ENCODE measurements around the gene FAF1. TPM values are rescaled to one million over a fixed set of nuclear protein-coding genes. Genes with fewer than 3 reads are reported as not detected.
"Not testable (repeated sequence)": the region's sequence is repeated elsewhere in the genome, so short reads cannot be mapped to it uniquely, and the experiment has no call there.

Gene FAF1
- 57.9 TPM for polyA plus RNA-seq (2013, experiment 1 of 2)
- 62.6 TPM for polyA plus RNA-seq (2013, experiment 2 of 2)

DNA sequence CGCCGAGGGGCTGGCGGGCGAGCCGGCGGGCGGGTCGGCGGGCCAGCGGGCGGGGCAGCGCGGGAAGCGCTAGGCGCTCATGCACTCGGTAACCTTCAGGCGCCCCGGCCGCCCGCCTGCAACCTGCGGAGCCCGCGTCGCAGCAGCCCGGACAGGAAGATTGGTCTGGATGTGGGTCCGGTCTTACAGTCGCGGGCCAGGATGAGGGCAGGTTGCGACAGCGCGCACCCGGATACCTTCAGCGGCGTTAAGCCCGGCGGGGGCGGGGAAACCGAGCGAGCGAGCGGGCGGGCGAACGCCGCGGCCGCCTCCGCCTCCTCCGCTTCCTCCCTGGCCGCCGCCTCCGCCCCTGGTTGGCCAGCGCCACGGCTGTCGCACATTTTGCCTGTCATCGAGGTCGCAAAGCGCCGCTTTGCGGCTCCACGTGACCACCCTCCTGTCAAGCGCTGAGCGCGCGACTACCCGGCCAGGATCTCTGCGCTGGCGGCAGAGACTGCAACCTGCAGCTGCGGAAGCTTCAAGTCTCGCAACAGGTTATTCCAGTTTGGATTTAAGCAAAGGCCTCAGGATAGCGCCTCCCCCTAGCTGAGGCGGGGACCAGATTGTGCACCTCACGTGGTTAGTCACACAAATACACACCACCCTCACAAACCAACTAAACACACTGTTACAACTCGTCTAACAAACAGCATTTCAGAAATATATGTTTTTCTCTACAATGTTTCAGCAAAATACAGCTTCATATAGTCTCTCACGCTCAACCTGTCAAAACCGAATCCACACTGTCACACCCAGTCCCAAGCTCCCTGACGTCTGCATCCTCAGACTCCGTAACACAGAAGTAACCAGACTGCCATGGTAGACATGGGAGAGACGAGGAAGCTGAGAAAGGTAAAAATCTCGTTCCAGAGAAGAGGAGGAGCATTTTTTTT lies at the start of gene FAF1:
Gene FAF1, minus strand, starts transcription at position 355 of the 932 bp plus-strand sequence. CDS start 456 bp downstream, outside the sequence.
- Histone ChIP-seq H3K4me1 (ENCODE audit: insufficient read depth, low read length) (peaks cover 6% of the 10 kb centered on the region; the same call in 1 of the 2 replicates), H3K4me3 (ENCODE audit: low read length) (peak within 1 kb of the TSS; percentile 98), H3K9me3 (ENCODE audit: insufficient read depth, low read depth, low read length) (no peaks in the 10 kb centered on the region), H3K27ac (ENCODE audit: low read depth, low read length) (peak within 1 kb of the TSS; percentile 81; the same call in 1 of the 2 replicates), H3K36me3 (ENCODE audit: insufficient read depth, low read length) (no peaks in the 10 kb centered on the region; the same call in 1 of the 2 replicates), H3K9ac (ENCODE audit: low read depth, low read length) (peak within 1 kb of the TSS; percentile 83), H3K27me3 (ENCODE audit: insufficient read depth, low read length) (peaks cover 28% of the 10 kb centered on the region)
- under 1% methylated on average over 80 of the region's 80 CpGs for WGBS

DNA sequence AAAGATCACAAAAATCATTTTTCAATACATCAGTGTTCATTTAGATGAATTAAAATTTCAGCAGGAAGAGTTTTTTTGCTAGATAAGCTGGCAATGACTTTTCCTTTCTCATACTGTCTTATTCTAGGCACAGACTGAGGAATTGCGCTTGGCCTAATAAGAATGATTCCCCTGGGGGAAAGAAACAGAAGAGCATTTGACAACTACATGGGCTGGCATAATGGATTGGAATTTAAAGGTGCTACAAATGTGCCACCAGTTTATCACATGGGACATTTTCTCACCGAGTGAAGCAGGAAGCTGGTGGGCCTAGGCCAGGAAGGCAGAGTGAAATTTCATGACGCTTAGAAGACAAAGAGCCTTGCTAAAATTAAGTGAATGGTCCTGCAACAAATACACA lies 49.3 kb upstream of the FAF1 start:
- no peaks in the 10 kb centered on the region for H3K36me3 ChIP-seq (ENCODE audit: insufficient read depth, low read length)
- 82% methylated on average over 3 of the region's 3 CpGs for WGBS
- H3K9me3 ChIP-seq (ENCODE audit: insufficient read depth, low read depth, low read length): no peaks in the 10 kb centered on the region

DNA sequence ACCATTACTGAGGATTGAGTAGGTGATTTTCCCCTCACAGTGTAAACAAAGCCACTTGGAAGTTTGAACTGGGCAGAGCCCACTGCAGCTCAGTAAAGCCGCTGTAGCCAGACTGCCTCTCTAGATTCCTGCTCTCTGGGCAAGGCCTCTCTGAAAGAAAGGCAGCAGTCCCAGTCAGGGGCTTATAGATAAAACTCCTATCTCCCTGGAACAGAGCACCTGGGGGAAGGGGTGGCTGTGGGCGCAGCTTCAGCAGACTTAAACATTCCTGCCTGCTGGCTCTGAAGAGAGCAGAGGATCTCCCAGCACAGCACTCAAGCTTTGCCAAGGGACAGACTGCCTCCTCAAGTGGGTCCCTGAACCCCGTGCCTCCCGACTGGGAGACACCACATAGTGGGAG lies 45.5 kb upstream of the FAF1 start:
- H3K27me3 ChIP-seq (ENCODE audit: insufficient read depth, low read length); H3K36me3 ChIP-seq (ENCODE audit: insufficient read depth, low read length); H3K4me1 ChIP-seq (ENCODE audit: insufficient read depth, low read length); H3K9ac ChIP-seq (ENCODE audit: low read depth, low read length); H3K4me3 ChIP-seq (ENCODE audit: low read length); H3K9me3 ChIP-seq (ENCODE audit: insufficient read depth, low read depth, low read length); H3K27ac ChIP-seq (ENCODE audit: low read depth, low read length): not testable (repeated sequence)
- WGBS: 86% methylated on average over 4 of the region's 4 CpGs

More for the DNA sequence above, 49.3 kb upstream of the FAF1 start:
- no peak overlapping the region for H3K9ac ChIP-seq (ENCODE audit: low read depth, low read length)
- H3K4me3 ChIP-seq (ENCODE audit: low read length): no peak overlapping the region
- H3K4me1 ChIP-seq (ENCODE audit: insufficient read depth, low read length): no peaks in the 10 kb centered on the region
- no peaks in the 10 kb centered on the region for H3K27me3 ChIP-seq (ENCODE audit: insufficient read depth, low read length)
- H3K27ac ChIP-seq (ENCODE audit: low read depth, low read length): no peak overlapping the region

DNA sequence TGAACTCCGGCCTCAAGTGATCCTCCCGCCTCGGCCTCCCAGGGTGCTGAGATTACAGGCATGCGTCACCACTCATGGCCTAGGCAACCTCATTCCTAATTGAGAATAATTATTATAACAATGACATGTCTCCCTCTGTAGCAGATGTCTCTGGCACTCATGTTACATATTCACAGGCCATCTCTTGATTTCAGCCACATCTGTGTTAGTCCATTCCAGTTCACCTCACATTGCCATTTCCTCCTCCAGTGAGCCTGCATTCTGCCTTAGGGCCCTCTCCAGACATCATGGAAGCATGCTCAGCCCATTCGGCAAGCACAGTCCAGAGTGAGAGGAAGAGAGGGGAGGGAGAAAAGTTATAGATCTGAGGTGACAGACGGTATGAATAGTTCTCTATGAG lies 42.4 kb upstream of the FAF1 start:
- no peak overlapping the region for H3K9ac ChIP-seq (ENCODE audit: low read depth, low read length)
- no peak overlapping the region for H3K4me3 ChIP-seq (ENCODE audit: low read length)
- no peaks in the 10 kb centered on the region for H3K36me3 ChIP-seq (ENCODE audit: insufficient read depth, low read length)
- 92% methylated on average over 6 of the region's 6 CpGs for WGBS
- H3K9me3 ChIP-seq (ENCODE audit: insufficient read depth, low read depth, low read length): no peaks in the 10 kb centered on the region
- no peak overlapping the region for H3K27ac ChIP-seq (ENCODE audit: low read depth, low read length)
- no peaks in the 10 kb centered on the region for H3K4me1 ChIP-seq (ENCODE audit: insufficient read depth, low read length)
- no peaks in the 10 kb centered on the region for H3K27me3 ChIP-seq (ENCODE audit: insufficient read depth, low read length)

DNA sequence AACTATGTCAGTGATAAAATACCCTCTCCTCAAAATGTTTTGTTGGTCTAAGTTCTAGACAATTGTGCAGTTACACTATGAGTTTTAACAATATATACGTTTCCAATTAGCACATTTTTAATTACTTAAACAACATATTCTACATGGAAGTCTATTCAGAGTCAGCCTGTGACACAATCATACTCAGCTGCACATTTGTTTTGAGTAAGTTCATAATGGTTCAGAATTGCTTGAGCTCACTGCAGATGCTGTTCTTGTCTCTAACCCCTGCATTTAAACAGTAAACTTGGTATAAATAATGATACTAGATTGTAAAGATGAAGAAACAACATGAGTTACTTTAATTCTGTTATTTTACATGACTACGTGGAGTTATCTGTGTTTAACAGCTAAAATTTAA lies 40.6 kb upstream of the FAF1 start:
- no peak overlapping the region for H3K4me3 ChIP-seq (ENCODE audit: low read length)
- no peak overlapping the region for H3K27ac ChIP-seq (ENCODE audit: low read depth, low read length)
- WGBS: 75% methylated on average over 1 of the region's 2 CpGs

DNA sequence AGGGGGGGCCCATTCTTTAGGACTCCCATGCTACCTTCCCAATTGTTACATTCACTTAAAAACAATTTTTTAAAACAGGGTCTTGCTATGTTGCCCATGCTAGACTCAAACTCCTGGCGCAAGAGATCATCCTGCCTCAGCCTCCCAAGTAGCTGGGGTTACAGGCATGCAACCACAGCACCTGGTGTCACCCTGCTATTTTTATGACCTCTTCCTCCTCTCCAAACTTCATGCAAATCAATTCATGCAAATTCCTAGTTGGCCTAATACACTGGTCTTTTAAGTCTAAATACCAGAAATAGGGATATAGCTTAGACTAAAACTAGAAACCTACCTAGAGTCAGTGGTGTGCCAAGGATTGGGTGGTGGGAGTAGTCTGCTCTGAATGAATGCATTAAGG lies 40.1 kb upstream of the FAF1 start:
- Histone ChIP-seq H3K27me3 (ENCODE audit: insufficient read depth, low read length) (no peaks in the 10 kb centered on the region), H3K9ac (ENCODE audit: low read depth, low read length) (no peak overlapping the region), H3K4me3 (ENCODE audit: low read length) (no peak overlapping the region), H3K9me3 (ENCODE audit: insufficient read depth, low read depth, low read length) (no peaks in the 10 kb centered on the region), H3K4me1 (ENCODE audit: insufficient read depth, low read length) (no peaks in the 10 kb centered on the region), H3K27ac (ENCODE audit: low read depth, low read length) (no peak overlapping the region), H3K36me3 (ENCODE audit: insufficient read depth, low read length) (no peaks in the 10 kb centered on the region)
- WGBS: 91% methylated on average over 1 of the region's 1 CpG

More for the DNA sequence above, 40.6 kb upstream of the FAF1 start:
- Histone ChIP-seq H3K4me1 (ENCODE audit: insufficient read depth, low read length) (no peaks in the 10 kb centered on the region), H3K27me3 (ENCODE audit: insufficient read depth, low read length) (no peaks in the 10 kb centered on the region), H3K9me3 (ENCODE audit: insufficient read depth, low read depth, low read length) (no peaks in the 10 kb centered on the region), H3K36me3 (ENCODE audit: insufficient read depth, low read length) (no peaks in the 10 kb centered on the region), H3K9ac (ENCODE audit: low read depth, low read length) (no peak overlapping the region)

DNA sequence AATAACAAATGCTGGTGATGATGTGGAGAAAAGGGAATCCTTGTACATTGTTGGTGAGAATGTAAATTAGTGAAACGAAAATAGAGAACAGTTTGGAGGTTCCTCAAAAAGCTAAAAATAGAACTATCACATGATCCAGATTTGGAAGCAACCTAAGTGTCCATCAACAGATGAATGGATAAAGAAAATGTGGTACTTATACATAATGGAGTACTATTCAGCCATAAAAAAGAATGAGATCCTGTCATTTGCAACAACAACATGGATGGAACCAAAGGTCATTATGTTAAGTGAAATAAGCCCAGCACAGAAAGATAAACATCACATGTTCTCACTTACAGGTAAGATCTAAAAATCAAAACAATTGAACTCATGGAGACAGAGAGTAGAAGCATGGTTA lies 39.3 kb upstream of the FAF1 start:
- not testable (repeated sequence) for H3K4me1 ChIP-seq (ENCODE audit: insufficient read depth, low read length); H3K9me3 ChIP-seq (ENCODE audit: insufficient read depth, low read depth, low read length); H3K4me3 ChIP-seq (ENCODE audit: low read length); H3K9ac ChIP-seq (ENCODE audit: low read depth, low read length); H3K36me3 ChIP-seq (ENCODE audit: insufficient read depth, low read length); H3K27me3 ChIP-seq (ENCODE audit: insufficient read depth, low read length); H3K27ac ChIP-seq (ENCODE audit: low read depth, low read length)
- WGBS: 90% methylated on average over 1 of the region's 1 CpG

DNA sequence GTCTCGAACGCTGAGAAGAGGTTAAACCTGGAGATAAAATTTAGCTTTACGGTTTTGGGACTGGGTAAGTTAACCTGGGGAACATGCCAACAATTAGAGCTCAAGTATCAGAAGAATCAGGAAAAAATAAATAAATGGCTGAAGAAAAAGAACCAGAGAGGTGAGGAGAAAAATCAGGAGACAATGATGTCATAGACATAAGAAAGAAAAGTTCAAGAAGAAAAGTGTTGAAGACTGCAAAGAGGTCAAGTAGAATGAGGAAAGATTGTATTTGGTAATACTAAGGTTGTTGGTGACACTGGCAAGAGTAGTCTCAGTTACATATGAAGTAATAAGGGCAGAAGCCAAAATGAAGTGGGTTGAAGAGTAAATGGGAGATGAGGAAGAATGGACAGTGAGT lies 36.0 kb upstream of the FAF1 start:
- 92% methylated on average over 3 of the region's 3 CpGs for WGBS
- no peak overlapping the region for H3K27ac ChIP-seq (ENCODE audit: low read depth, low read length)
- H3K4me3 ChIP-seq (ENCODE audit: low read length): no peak overlapping the region
- H3K36me3 ChIP-seq (ENCODE audit: insufficient read depth, low read length): no peaks in the 10 kb centered on the region
- H3K9me3 ChIP-seq (ENCODE audit: insufficient read depth, low read depth, low read length): no peaks in the 10 kb centered on the region
- no peak overlapping the region for H3K9ac ChIP-seq (ENCODE audit: low read depth, low read length)
- no peaks in the 10 kb centered on the region for H3K4me1 ChIP-seq (ENCODE audit: insufficient read depth, low read length)
- no peaks in the 10 kb centered on the region for H3K27me3 ChIP-seq (ENCODE audit: insufficient read depth, low read length)

DNA sequence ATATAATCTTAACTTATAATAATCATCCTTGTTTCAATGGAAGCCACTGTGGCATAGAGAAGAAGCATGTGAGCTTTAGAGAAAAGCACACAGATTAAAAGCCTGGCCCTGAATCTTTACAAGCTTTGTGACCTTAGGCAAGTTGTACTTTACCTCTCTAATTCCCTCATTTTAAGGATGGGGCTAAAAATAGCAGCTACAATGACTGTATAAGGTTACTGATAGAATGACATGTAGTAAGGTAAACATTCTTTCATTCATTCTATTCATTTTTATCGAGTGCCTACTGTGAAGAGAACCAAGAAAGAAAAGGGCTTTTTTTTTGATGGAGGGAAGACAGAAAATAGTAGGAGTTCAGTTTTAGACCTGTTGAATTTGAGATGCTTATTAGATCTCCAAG lies 35.6 kb upstream of the FAF1 start:
- H3K9me3 ChIP-seq (ENCODE audit: insufficient read depth, low read depth, low read length): no peaks in the 10 kb centered on the region
- no peaks in the 10 kb centered on the region for H3K36me3 ChIP-seq (ENCODE audit: insufficient read depth, low read length)
- no peak overlapping the region for H3K4me3 ChIP-seq (ENCODE audit: low read length)
- H3K27ac ChIP-seq (ENCODE audit: low read depth, low read length): no peak overlapping the region
- no peaks in the 10 kb centered on the region for H3K4me1 ChIP-seq (ENCODE audit: insufficient read depth, low read length)
- WGBS: 92% methylated on average over 1 of the region's 1 CpG
- H3K27me3 ChIP-seq (ENCODE audit: insufficient read depth, low read length): no peaks in the 10 kb centered on the region
- no peak overlapping the region for H3K9ac ChIP-seq (ENCODE audit: low read depth, low read length)

DNA sequence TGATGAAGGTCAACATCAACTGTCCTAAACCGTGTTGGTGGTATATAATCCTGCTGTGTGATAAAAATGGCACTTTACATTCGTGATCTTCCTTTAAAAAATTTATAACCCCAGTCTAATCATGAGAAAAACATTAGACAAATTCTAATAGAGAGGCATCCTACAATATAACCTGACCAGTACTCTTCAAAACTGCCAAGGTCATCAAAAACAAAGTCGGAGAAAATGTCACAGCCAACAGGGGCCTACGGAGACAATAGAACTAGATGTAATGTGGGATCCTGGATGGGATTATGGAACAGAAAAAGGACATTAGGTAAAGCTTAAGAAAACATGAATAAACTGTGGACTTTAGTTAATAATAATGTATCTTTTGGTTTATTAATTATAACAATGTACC lies 34.9 kb upstream of the FAF1 start:
- Histone ChIP-seq H3K9ac (ENCODE audit: low read depth, low read length) (no peak overlapping the region), H3K9me3 (ENCODE audit: insufficient read depth, low read depth, low read length) (no peaks in the 10 kb centered on the region), H3K27ac (ENCODE audit: low read depth, low read length) (no peak overlapping the region), H3K4me1 (ENCODE audit: insufficient read depth, low read length) (no peaks in the 10 kb centered on the region), H3K4me3 (ENCODE audit: low read length) (no peak overlapping the region), H3K36me3 (ENCODE audit: insufficient read depth, low read length) (no peaks in the 10 kb centered on the region), H3K27me3 (ENCODE audit: insufficient read depth, low read length) (no peaks in the 10 kb centered on the region)
- 71% methylated on average over 4 of the region's 4 CpGs for WGBS

DNA sequence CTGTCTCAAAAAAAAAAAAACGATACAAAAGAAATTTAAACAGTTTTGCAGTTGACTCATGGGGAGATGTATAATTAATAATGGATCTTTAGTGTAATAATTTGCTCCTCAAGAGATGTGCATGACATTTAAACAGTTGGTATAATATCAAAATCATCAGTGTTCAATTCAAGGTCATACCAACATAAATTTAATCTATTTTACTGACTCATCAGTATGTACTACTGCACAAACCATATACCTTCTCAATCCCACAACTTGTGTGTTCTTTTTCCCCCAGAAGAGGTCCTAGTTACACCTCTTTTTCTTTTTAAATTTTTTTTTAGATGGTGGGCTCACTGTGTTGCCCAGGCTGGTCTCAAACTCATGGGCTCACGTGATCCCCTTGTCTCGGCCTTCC lies 33.6 kb upstream of the FAF1 start:
- no peaks in the 10 kb centered on the region for H3K36me3 ChIP-seq (ENCODE audit: insufficient read depth, low read length)
- H3K9me3 ChIP-seq (ENCODE audit: insufficient read depth, low read depth, low read length): no peaks in the 10 kb centered on the region
- WGBS: 95% methylated on average over 3 of the region's 3 CpGs
- H3K9ac ChIP-seq (ENCODE audit: low read depth, low read length): no peak overlapping the region
- H3K27me3 ChIP-seq (ENCODE audit: insufficient read depth, low read length): no peaks in the 10 kb centered on the region
- no peaks in the 10 kb centered on the region for H3K4me1 ChIP-seq (ENCODE audit: insufficient read depth, low read length)
- H3K27ac ChIP-seq (ENCODE audit: low read depth, low read length): no peak overlapping the region
- no peak overlapping the region for H3K4me3 ChIP-seq (ENCODE audit: low read length)
